CD1c-positive myeloid dendritic cell (primary cell): Measurements from ENCODE around the gene DNAJC18.

Experiments used
- DNase-seq: peaks from one replicate; pipeline ENCODE4 v3.0.0-alpha.2; 2016; ENCODE audit errors: extremely low spot score

DNAJC18 gene

GRCh38 chr5:139403787-139404483 is 35.4 kb downstream of the DNAJC18 start, which contains the start of gene SPATA24:
Gene SPATA24, minus strand, starts transcription at chr5:139404089. Its CDS starts 29 bp downstream, at chr5:139404060.
- peak; percentile 99 for DNase-seq

GRCh38 chr5:139403418-139403786 is 35.9 kb downstream of the DNAJC18 start:
- DNase-seq, result no peak

GRCh38 chr5:139402561-139403158 is 36.7 kb downstream of the DNAJC18 start:
- peak; percentile 29 for DNase-seq

- no peak for DNase-seq
Observed at GRCh38 chr5:139401546-139401945, 37.8 kb downstream of the DNAJC18 start.

GRCh38 chr5:139399501-139400121 is 39.7 kb downstream of the DNAJC18 start:
- no peak for DNase-seq

GRCh38 chr5:139397921-139398320 is 41.4 kb downstream of the DNAJC18 start:
- no peak for DNase-seq

- DNase-seq, result no peak
Observed at GRCh38 chr5:139396691-139397090, 42.6 kb downstream of the DNAJC18 start.

GRCh38 chr5:139395844-139396640 is 43.3 kb downstream of the DNAJC18 start:
- no peak for DNase-seq

GRCh38 chr5:139394654-139395566 is 44.4 kb downstream of the DNAJC18 start, which contains the start of gene PROB1:
Gene PROB1, minus strand, starts transcription at chr5:139395104. Its CDS starts 23 bp downstream, at chr5:139395081.
- no peak for DNase-seq

GRCh38 chr5:139394123-139394653 is 45.1 kb downstream of the DNAJC18 start:
- peak; percentile 63 for DNase-seq

GRCh38 chr5:139393497-139394122 is 45.7 kb downstream of the DNAJC18 start:
- no peak for DNase-seq

- peak; percentile 71 for DNase-seq
Observed at GRCh38 chr5:139392678-139393496, 46.4 kb downstream of the DNAJC18 start.

GRCh38 chr5:139392324-139392677 is 47.0 kb downstream of the DNAJC18 start:
- no peak for DNase-seq

GRCh38 chr5:139391570-139392323 is 47.6 kb downstream of the DNAJC18 start:
- DNase-seq, result peak; percentile 45

- DNase-seq, result no peak
Observed at GRCh38 chr5:139390639-139391569, 48.4 kb downstream of the DNAJC18 start.

- DNase-seq, result peak; percentile 20
Observed at GRCh38 chr5:139389701-139390638, 49.4 kb downstream of the DNAJC18 start, which contains the start of gene MZB1. Gene MZB1, minus strand, starts transcription at chr5:139389913. Its CDS starts 57 bp downstream, at chr5:139389856.
